ENCODE data around the gene DNAJC10.

Gene DNAJC10

GRCh38 chr2:182817558-182817957 lies 101.5 kb downstream of the DNAJC10 start:
- H3K9ac ChIP-seq (ENCODE audit: low read length), result no peak overlapping the region
- no peaks in the 10 kb centered on the region for H3K9me3 ChIP-seq (ENCODE audit: low read length)
- no peak overlapping the region for H3K4me3 ChIP-seq (ENCODE audit: low read depth, low read length, poor library complexity, severe bottlenecking)
- H3K4me1 ChIP-seq (ENCODE audit: insufficient read depth, low read length, severe bottlenecking), result no peaks in the 10 kb centered on the region
- H3K9me2 ChIP-seq (ENCODE audit: low read depth, low read length), result no peaks in the 10 kb centered on the region
- H3F3A ChIP-seq (ENCODE audit: insufficient read depth, low read length), result no peaks in the 10 kb centered on the region
- H3K36me3 ChIP-seq (ENCODE audit: insufficient read depth, low read length), result no peaks in the 10 kb centered on the region
- TF ChIP-seq CTCF (IDR thresholded peaks at IDR 0.05; ENCODE audit: low read length), result no peak
- TF ChIP-seq EZH2 (IDR thresholded peaks at IDR 0.05; ENCODE audit: borderline replicate concordance, low read length), result no peak
- no peaks in the 10 kb centered on the region; the same call in 1 of the 2 replicates for H3K27me3 ChIP-seq (ENCODE audit: insufficient read depth, low read length)
- H3K27ac ChIP-seq (ENCODE audit: low read depth, low read length, poor library complexity, severe bottlenecking), result no peak overlapping the region
- H2AFZ ChIP-seq (ENCODE audit: low read length), result no peak overlapping the region
- H3K79me2 ChIP-seq (ENCODE audit: insufficient read depth, low read length), result no peaks in the 10 kb centered on the region
- no peaks in the 10 kb centered on the region for H4K20me1 ChIP-seq (ENCODE audit: insufficient read depth, low read length)
- H3K4me2 ChIP-seq (ENCODE audit: low read length), result no peak overlapping the region

GRCh38 chr2:182818501-182818900 lies 102.4 kb downstream of the DNAJC10 start:
- Histone ChIP-seq H3K9me3 (ENCODE audit: low read length) (no peaks in the 10 kb centered on the region), H3K27ac (ENCODE audit: low read depth, low read length, poor library complexity, severe bottlenecking) (no peak overlapping the region), H4K20me1 (ENCODE audit: insufficient read depth, low read length) (no peaks in the 10 kb centered on the region), H3K9me2 (ENCODE audit: low read depth, low read length) (no peaks in the 10 kb centered on the region), H3K9ac (ENCODE audit: low read length) (no peak overlapping the region), H3K4me1 (ENCODE audit: insufficient read depth, low read length, severe bottlenecking) (no peaks in the 10 kb centered on the region), H2AFZ (ENCODE audit: low read length) (no peak overlapping the region), H3K27me3 (ENCODE audit: insufficient read depth, low read length) (no peaks in the 10 kb centered on the region; the same call in 1 of the 2 replicates), H3K4me2 (ENCODE audit: low read length) (no peak overlapping the region), H3K36me3 (ENCODE audit: insufficient read depth, low read length) (no peaks in the 10 kb centered on the region), H3K79me2 (ENCODE audit: insufficient read depth, low read length) (no peaks in the 10 kb centered on the region), H3K4me3 (ENCODE audit: low read depth, low read length, poor library complexity, severe bottlenecking) (no peak overlapping the region), H3F3A (ENCODE audit: insufficient read depth, low read length) (no peaks in the 10 kb centered on the region)
- no peak for TF ChIP-seq EZH2 (IDR thresholded peaks at IDR 0.05; ENCODE audit: borderline replicate concordance, low read length)
- no peak for TF ChIP-seq CTCF (IDR thresholded peaks at IDR 0.05; ENCODE audit: low read length)

GRCh38 chr2:182818925-182819324 lies 102.9 kb downstream of the DNAJC10 start:
- H3K4me3 ChIP-seq (ENCODE audit: low read depth, low read length, poor library complexity, severe bottlenecking), result no peak overlapping the region
- H3K9ac ChIP-seq (ENCODE audit: low read length), result no peak overlapping the region
- no peak overlapping the region for H3K27ac ChIP-seq (ENCODE audit: low read depth, low read length, poor library complexity, severe bottlenecking)
- H3K79me2 ChIP-seq (ENCODE audit: insufficient read depth, low read length), result no peaks in the 10 kb centered on the region
- H4K20me1 ChIP-seq (ENCODE audit: insufficient read depth, low read length), result no peaks in the 10 kb centered on the region
- TF ChIP-seq CTCF (IDR thresholded peaks at IDR 0.05; ENCODE audit: low read length) (no peak), EZH2 (IDR thresholded peaks at IDR 0.05; ENCODE audit: borderline replicate concordance, low read length) (no peak)
- H2AFZ ChIP-seq (ENCODE audit: low read length), result no peak overlapping the region
- no peaks in the 10 kb centered on the region for H3K9me3 ChIP-seq (ENCODE audit: low read length)
- no peaks in the 10 kb centered on the region for H3K4me1 ChIP-seq (ENCODE audit: insufficient read depth, low read length, severe bottlenecking)
- no peak overlapping the region for H3K4me2 ChIP-seq (ENCODE audit: low read length)
- H3F3A ChIP-seq (ENCODE audit: insufficient read depth, low read length), result no peaks in the 10 kb centered on the region
- H3K27me3 ChIP-seq (ENCODE audit: insufficient read depth, low read length), result no peaks in the 10 kb centered on the region; the same call in 1 of the 2 replicates
- no peaks in the 10 kb centered on the region for H3K9me2 ChIP-seq (ENCODE audit: low read depth, low read length)
- H3K36me3 ChIP-seq (ENCODE audit: insufficient read depth, low read length), result no peaks in the 10 kb centered on the region

All from OCI-LY1 (cell line).